CD4-positive, alpha-beta T cell (primary cell): ENCODE measurements around the gene PSMD8. TPM values are rescaled to one million over a fixed set of nuclear protein-coding genes. Genes with fewer than 3 reads are reported as not detected.

Experiments
- ATAC-seq: fragments of 200-7000 bp; cut with Tn5 transposase; one replicate; pipeline ENCODE4 v1.10.0; 2022; ENCODE audit warnings: mild to moderate bottlenecking; ENCODE audit not compliant: poor library complexity
- CTCF ChIA-PET: fragments of 350-600 bp; sonication (Branson Sonifier 250); formaldehyde crosslinking; loops from one replicate; lab custom pipeline; 2021; ENCODE audit warnings: antibody characterized with exemption, inconsistent platforms; lab: Charles Lee
- POLR2A ChIA-PET: fragments of 350-600 bp; sonication (Branson Sonifier 250); formaldehyde crosslinking; loops from one replicate; lab custom pipeline; 2021; ENCODE audit warnings: antibody characterized with exemption, inconsistent platforms; lab: Charles Lee
- DNase-seq, 14 experiments: peaks; one replicate each; pipeline ENCODE4 v3.0.0-alpha.2; 2013 to 2020; ENCODE audit warnings: mixed read lengths in 2 of 14
- H3K27ac ChIP-seq, 2 donors: one replicate each; pipeline versions ENCODE4 v1.5.1 to v1.7.0; 2013; ENCODE audit warnings: low read length in 2 of 2, low read depth in 1 of 2, mild to moderate bottlenecking in 1 of 2
- H3K27me3 ChIP-seq, 2 experiments: 1 replicate in 1 of 2; 2 replicates in 1 of 2; pipeline versions ENCODE4 v1.6.1 to v1.7.0; 2013; ENCODE audit warnings: low read length in 2 of 2, control low read depth in 1 of 2, mild to moderate bottlenecking in 1 of 2, moderate library complexity in 1 of 2; ENCODE audit not compliant: insufficient read depth in 2 of 2, control insufficient read depth in 1 of 2
- H3K36me3 ChIP-seq: one replicate; pipeline ENCODE4 v1.6.1; 2013; ENCODE audit warnings: low read length, control low read depth; ENCODE audit not compliant: insufficient read depth
- H3K4me1 ChIP-seq: one replicate; pipeline ENCODE4 v1.6.1; 2013; ENCODE audit warnings: low read length, control low read depth; ENCODE audit not compliant: insufficient read depth
- H3K4me3 ChIP-seq: one replicate; pipeline ENCODE4 v1.5.1; 2013; ENCODE audit warnings: mild to moderate bottlenecking, low read length, moderate library complexity
- H3K9me3 ChIP-seq, 2 experiments: 1 replicate in 1 of 2; 2 replicates in 1 of 2; pipeline versions ENCODE4 v1.6.1 to v1.7.0; 2013; ENCODE audit warnings: low read length in 2 of 2, mild to moderate bottlenecking in 2 of 2, control low read depth in 1 of 2, moderate library complexity in 1 of 2; ENCODE audit not compliant: control insufficient read depth in 1 of 2, insufficient read depth in 1 of 2
- H3K27ac Mint-ChIP-seq: one replicate; pipeline ENCODE4 v1.8.0; 2020; ENCODE audit warnings: mixed read lengths
- H3K27me3 Mint-ChIP-seq: one replicate; pipeline ENCODE4 v1.8.0; 2021; ENCODE audit warnings: mixed read lengths
- H3K36me3 Mint-ChIP-seq: one replicate; pipeline ENCODE4 v1.8.0; 2021; ENCODE audit warnings: low read depth, mixed read lengths
- H3K4me1 Mint-ChIP-seq: one replicate; pipeline ENCODE4 v1.8.0; 2021; ENCODE audit warnings: low read depth, mixed read lengths
- H3K4me3 Mint-ChIP-seq: one replicate; pipeline ENCODE4 v1.8.0; 2020; ENCODE audit warnings: mild to moderate bottlenecking, mixed read lengths
- H3K9me3 Mint-ChIP-seq: one replicate; pipeline ENCODE4 v1.8.0; 2020; ENCODE audit warnings: mixed read lengths
- intact Hi-C, 2 experiments: fragments of 100-400 bp; cut with DNase I in 1 of 2; cut with micrococcal nuclease in 1 of 2; formaldehyde crosslinking; loops; one replicate each; pipeline versions ENCODE4 v1.15.1 to v1.9.0; 2023 to 2025; cut with DNase I, micrococcal nuclease
- total RNA-seq, 174 experiments: library from RNA in 2 of 174; stranded (reverse) in 2 of 174; gene quantifications; one replicate each; pipeline ENCODE4 v1.2.3 and lab custom pipeline; 2021 to 2026
- TF ChIP-seq, protein P1 (sequence below): fragments of 200-600 bp; IDR thresholded peaks from one replicate; pipeline ENCODE4 v1.8.0; 2022; ENCODE audit warnings: antibody characterized with exemption, mild to moderate bottlenecking

Gene PSMD8
- total RNA-seq, 2 experiments from 2014 or later, result 61.2 to 64.4 TPM

DNA sequence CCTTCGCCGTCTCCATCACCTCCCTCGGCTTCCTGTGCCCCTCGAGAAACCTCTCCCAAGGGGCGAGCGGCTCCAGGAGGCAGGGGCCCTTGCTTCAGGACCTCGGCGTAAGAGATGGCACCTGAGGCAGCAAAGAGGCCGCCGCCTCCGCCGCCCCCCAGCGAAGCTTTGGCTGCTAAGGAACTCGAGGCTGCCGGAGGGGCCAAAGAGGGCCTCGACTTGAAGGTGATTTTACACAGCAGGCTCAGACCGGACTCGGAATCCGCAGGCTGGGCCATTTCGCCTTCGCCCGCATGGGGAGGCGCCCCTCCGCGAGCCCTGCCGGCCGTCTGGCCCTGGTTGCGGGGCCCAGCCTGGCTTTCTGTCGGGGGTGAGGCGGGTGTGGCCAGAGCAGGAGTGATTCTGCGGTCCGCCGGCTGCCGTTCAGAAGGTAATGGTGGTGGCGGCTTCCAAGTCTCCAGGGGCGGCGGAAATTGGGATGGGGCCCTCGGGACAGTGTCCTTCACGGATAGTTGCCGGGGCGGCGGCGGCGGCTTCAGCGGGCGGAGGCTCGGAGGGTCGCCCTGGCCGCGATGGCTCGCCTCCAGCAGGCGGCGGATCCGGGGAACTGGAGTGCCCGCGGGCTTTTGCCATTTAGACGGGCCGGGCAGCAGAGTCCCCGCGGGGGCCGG is 12.1 kb downstream of the PSMD8 start:
- Histone ChIP-seq H3K36me3 (peaks cover 21% of the 10 kb centered on the region), H3K9me3 (peaks cover 0 to 5% of the 10 kb centered on the region in 2 experiments), H3K4me1 (peaks cover 44% of the 10 kb centered on the region), H3K4me3 (no peak overlapping the region), H3K27ac (no peak overlapping the region), H3K27me3 (peaks cover 18 to 20% of the 10 kb centered on the region in 2 experiments)
- TF ChIP-seq, protein P1, sequence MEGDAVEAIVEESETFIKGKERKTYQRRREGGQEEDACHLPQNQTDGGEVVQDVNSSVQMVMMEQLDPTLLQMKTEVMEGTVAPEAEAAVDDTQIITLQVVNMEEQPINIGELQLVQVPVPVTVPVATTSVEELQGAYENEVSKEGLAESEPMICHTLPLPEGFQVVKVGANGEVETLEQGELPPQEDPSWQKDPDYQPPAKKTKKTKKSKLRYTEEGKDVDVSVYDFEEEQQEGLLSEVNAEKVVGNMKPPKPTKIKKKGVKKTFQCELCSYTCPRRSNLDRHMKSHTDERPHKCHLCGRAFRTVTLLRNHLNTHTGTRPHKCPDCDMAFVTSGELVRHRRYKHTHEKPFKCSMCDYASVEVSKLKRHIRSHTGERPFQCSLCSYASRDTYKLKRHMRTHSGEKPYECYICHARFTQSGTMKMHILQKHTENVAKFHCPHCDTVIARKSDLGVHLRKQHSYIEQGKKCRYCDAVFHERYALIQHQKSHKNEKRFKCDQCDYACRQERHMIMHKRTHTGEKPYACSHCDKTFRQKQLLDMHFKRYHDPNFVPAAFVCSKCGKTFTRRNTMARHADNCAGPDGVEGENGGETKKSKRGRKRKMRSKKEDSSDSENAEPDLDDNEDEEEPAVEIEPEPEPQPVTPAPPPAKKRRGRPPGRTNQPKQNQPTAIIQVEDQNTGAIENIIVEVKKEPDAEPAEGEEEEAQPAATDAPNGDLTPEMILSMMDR, result no peak
- Mint-ChIP-seq H3K9me3 (no peaks in the 10 kb centered on the region), H3K4me3 (no peak overlapping the region), H3K27ac (no peak overlapping the region), H3K4me1 (peaks cover 29% of the 10 kb centered on the region), H3K36me3 (peaks cover 50% of the 10 kb centered on the region), H3K27me3 (peaks cover 40% of the 10 kb centered on the region)
- ATAC-seq (no peak), DNase-seq (no peak)
- POLR2A ChIA-PET, result interaction anchor here (1.8 to 4.3 kb wide), 2 partner anchors 10 to 17 kb away, joined by 11 to 44 read pairs; partner anchors contain the start of gene FAM98C
- CTCF ChIA-PET, result interaction anchor here (1.7 to 4.7 kb wide), 2 partner anchors 17 to 51 kb away, joined by 11 to 45 read pairs; partner anchors contain the start of genes CATSPERG and FAM98C
- intact Hi-C loops, result loop anchor here in 1 of 2 experiments (5.0 kb wide), 1 partner anchor 49 kb away; the partner anchor contains the start of gene CATSPERG

DNA sequence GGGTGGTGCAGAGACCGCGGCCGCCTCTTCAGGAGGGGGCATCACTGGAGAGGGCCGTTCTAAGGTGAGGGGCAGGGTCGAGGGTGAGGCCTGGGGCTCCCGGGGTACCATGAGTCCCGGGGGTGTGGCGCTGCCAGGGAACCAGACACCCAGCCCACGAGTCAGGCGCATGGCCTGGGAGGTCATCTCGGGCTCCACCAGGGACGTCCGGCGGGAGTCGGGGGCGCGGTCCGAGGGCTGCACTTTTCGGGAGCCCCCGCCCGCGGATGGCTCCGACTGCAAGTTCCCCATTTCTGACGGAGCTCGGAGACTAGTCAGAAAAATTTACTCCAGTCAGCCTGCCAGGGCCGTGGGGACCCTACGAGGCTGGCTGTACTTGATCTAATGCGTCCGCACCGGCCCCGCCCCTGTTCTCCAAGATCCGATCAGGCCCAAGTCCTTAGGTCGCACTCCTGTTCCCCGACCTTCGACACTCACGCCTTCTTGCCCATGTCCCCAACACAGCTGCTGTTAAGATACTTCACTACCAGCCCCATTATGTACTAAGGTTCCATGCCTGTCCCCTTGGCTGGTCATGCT is 12.7 kb downstream of the PSMD8 start:
- H3K4me1 Mint-ChIP-seq, result peaks cover 29% of the 10 kb centered on the region
- H3K27me3 Mint-ChIP-seq, result peaks cover 40% of the 10 kb centered on the region
- H3K9me3 Mint-ChIP-seq, result no peaks in the 10 kb centered on the region
- Histone ChIP-seq H3K27ac (no peak overlapping the region), H3K9me3 (peaks cover 0 to 5% of the 10 kb centered on the region in 2 experiments), H3K4me1 (peaks cover 44% of the 10 kb centered on the region), H3K27me3 (peaks cover 18 to 20% of the 10 kb centered on the region in 2 experiments), H3K36me3 (peaks cover 15% of the 10 kb centered on the region), H3K4me3 (peak overlapping the region; percentile 58)
- intact Hi-C loops, result loop anchor here in 1 of 2 experiments (5.0 kb wide), 1 partner anchor 50 kb away; the partner anchor contains the start of gene CATSPERG
- H3K36me3 Mint-ChIP-seq, result peaks cover 44% of the 10 kb centered on the region
- H3K27ac Mint-ChIP-seq, result peak overlapping the region; percentile 25
- H3K4me3 Mint-ChIP-seq, result peak overlapping the region; percentile 87
- no peak for ATAC-seq
- CTCF ChIA-PET, result interaction anchor here (1.7 to 4.7 kb wide), 3 partner anchors 13 to 51 kb away, joined by 11 to 45 read pairs (median 11); partner anchors contain the start of genes CATSPERG, FAM98C and PSMD8
- TF ChIP-seq, protein P1, result no peak
- peak in 1 of 14 experiments; percentile 40 for DNase-seq
- POLR2A ChIA-PET, result interaction anchor here (0.6 to 4.3 kb wide), 7 partner anchors 9 to 1070 kb away, joined by 3 to 45 read pairs (median 5); partner anchors contain the start of genes CATSPERG, EIF3K, FAM98C and PSMD8
